GM21786 (cell line): Measurements from ENCODE around the gene AK5.
"Not testable (repeated sequence)": the region's sequence is repeated elsewhere in the genome, so short reads cannot be mapped to it uniquely, and the experiment has no call there.

ENCODE experiments used
- ATAC-seq: cut with Tn5 transposase; IDR thresholded peaks from one replicate; pipeline ENCODE4 v1.9.1; 2021; ENCODE audit not compliant: unreplicated experiment

Gene AK5

GRCh38 chr1:77398152-77398551, 116.3 kb downstream of the AK5 start:
- no peak for ATAC-seq

DNA sequence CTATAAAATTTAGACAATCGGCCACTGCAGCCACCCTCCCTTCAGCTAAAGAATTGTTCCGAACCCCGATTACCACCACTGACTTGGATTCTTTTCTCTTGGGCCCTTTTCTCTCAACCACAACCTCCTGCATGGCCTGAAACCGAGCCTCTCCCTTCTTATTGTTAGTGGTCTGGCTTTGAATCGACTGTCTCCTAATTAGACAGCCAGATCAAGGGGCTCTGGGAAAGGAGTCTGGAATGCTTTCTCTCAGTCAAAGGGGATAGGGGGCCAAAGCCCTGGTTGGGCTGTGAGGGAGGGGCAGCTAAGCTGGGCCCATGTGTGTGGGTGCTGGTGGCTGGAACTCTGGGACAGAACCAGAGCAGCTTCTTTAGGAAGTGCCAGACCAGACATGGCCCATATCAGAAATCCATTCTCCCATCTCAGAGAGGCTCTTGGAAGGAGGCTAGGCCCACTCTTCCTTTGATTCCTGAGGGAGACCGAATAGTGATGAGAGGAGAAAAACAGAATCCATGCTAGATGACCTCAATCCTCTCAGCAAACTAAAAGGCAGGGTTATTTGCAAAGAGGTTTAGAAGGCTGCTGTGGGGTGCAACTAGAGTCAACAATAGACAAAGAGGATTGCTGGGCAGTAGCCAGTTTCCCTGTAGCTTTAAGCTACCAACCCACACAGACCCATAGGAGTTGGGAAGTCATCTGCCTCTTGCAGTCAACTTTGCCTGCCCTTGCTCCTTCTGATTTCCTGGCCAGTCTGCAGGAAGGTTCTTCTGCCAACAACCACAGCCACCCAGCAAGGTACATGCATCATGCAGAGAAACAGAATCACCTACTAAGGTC, 117.6 kb downstream of the AK5 start:
- ATAC-seq, result no peak

- ATAC-seq, result no peak
Measured at GRCh38 chr1:77400781-77401180, 119.0 kb downstream of the AK5 start.

DNA sequence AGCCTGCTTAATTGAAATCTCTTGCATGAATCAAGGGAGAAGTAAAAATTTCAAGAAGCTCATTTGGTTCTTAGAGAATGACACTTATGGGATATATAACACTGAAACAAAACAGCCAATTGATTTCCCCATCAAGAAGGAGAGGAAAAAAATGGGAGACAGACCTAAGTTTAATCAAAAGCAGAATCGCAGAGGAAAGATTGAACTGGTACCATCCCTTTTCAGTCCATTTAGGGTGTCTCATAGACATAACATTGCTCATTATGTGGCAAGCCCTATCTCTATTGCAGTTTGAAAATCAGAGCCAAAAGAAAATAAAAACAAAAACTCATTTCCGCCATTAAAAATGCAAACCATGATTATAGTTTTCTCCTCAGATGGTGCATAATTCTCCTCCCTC, 119.6 kb downstream of the AK5 start:
- no peak for ATAC-seq

DNA sequence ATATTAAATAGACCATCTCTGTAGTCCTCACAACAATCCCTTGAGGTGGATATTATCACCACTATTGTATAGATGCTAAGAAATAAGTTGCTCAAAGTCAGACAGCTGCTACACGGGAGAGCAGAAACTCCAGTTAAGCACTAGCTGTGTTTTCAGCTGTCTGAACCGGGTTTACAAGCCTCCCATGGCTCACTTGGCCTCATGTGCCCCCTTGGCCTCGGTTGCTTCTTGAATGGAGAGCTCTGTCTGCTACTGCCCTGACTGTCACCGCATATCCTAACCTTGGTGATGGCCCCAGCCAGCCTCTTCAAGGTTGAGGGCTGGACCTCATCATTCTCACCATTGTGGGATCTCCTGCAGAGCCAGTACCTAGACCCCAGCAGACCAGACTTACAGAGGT, 123.4 kb downstream of the AK5 start:
- no peak for ATAC-seq

DNA sequence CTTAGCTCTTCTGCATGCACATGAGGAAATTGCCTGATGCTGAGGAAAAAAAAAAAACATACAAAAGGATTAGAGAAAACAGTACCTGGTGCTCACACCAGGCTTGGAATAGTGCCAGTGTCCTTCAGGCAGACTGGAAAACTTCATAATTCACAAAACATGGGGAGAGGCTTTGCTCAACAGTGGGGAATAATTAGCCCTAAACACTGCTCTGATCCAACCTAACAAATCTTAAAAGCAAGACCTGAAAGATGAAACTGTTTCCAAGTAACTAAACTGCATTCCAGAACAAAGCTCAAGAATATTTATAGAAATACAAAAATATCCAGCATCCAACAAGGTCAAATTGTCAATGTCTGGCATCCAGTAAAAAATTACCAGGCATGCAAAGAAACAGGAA, 124.8 kb downstream of the AK5 start:
- ATAC-seq, result no peak

DNA sequence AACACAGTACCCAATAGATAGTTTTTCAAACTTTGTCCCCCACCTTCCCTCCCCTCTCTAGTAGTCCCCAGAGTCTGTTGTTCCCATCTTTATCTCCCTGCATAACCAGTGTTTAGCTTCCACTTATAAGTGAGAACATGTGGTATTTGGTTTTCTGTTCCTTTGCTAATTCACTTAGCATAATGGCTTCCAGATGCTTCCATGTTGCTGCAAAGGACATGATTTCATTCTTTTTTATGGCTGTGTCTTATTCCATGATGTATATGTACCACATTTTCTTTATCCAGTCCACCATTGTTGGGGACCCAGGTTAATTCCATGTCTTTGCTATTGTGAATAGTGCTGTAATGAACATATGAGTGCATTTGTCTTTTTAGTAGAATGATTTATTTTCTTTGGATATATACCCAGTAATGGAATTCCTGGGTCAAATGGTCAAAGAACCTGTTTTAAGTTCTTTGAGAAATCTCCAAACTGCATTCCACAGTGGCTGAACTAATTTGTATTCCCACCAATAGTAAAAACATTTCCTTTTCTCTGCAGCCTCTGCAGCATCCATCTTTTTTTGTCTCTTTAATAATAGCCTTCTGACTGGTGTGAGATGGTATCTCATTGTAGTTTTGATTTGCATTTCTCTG, 126.0 kb downstream of the AK5 start:
- ATAC-seq, result no peak

GRCh38 chr1:77408933-77409332, 127.1 kb downstream of the AK5 start:
- not testable (repeated sequence) for ATAC-seq

DNA sequence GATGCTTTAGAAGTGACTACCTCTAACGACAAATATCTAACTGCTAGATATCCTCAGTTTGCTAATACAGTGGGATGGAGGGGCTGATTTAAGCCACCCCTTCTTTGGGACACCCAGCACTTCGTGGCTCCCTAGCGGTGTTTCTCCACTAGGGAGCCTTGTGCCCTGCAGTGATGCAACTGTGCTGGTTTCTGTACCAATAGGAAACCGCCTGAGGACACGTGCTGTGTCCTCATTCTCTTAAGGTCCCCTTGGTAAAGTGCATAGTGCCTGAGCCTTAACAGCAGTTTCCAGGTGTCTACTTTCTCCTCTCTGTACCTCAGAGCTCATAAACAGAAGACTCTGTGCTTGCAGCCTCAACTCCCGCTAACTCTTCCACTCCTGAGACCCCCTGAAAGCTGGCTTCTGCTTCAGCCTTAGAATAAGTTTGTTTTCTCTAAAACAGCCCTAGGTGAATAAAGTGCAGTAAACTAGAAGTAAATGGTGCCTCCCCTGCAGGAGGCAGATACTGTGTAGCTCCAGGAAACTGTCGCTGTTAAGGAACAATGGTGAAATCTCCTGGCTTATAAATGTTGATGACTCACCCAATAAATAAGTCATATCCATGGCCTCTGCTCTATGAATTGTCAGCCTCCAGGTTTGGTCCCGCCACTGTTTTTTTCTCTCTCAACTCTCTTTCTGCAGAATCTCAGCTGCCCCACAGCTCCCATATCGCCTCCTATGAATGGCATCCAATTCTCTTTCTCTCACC, 130.4 kb downstream of the AK5 start:
- ATAC-seq, result no peak

GRCh38 chr1:77412820-77413530, 131.2 kb downstream of the AK5 start:
- ATAC-seq, result peak; percentile 33

DNA sequence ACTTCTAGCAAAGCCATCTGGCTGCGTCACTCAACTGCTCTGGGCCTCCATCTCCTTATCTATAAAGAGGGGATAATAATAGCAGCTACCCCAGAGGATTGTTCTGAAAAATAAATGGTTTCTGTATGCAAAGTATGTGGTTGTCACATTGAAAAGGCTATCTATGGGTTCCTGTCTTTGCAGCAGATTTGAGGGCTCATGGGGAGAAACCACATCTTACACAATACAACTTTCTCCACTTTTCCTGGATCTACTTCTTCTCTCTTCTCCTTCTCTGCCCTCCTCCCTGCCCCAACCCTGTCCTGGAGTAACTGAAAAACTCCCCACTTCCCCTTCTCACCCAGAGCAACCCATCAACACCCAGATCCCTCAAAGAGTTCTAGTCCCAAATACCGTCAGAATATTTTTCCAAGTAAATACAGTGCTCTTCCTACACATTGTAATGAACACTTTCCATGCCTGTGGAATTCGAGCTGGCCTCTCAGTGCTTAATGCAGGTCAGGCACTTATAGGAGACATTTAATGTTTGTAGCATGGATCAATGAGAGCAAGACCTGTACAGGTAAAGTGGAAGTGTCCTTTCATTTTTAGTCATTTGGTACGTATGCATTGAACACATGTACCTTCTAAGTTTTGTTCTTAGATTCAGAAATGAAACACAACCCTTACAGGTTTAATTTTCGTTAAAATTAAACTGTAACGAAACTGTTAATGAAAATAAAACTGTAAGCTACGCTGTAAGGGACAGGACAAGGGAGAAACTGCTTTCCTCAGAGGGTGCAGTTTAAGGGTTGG, 131.9 kb downstream of the AK5 start:
- ATAC-seq, result peak; percentile 85

DNA sequence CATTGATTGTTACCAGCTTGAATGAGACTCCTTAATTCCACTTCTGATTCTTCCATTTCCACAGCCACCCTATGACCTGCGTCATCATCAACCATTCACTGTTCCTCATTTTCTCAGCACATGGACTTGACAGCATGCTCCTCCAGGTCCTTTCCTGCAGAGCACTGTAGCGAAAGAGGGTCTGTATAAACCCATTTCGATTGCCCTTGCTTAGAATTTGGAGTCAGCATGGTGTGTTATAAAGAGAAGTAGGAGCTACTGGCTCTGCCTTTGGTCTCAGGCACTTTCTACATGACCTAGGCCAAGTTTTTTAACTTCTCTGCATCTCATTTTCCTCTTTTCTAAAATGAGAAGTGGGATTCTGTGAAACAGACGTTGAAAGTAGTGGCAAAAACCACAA, 133.8 kb downstream of the AK5 start:
- ATAC-seq, result no peak

DNA sequence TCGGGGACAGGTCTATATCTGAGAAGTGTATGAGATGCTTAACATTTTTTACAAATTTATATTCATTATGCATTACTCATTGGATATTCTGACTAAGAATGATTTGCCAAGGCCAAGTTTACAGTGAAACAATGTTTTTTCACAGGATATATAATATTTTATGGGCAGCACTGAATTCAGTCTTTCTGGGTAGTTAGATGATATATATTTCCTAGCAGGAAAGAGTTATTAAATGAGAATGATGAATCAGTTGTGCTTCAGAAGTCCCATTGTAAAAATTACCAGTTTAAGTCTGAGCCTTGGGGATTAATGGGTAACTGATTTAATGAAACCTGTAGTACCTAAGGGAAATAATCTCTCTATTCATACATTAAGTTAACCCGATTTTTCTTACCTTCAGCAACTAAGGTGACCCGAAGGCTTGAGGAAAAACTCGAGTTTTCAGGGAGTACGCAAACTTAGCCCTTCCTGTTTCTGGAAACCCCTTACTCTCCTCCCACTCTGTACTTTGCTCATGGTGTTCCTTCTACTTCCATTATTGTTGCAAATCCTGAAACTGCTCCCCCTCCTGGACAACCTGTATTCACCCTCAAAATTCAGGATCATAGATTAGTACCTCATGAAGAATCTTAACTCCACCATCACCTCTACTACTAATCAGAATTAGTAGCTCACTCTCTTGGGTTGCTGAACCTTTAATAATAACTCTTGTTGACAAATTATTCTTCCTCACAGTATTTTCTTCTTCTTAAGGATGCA, 135.1 kb downstream of the AK5 start:
- ATAC-seq, result no peak

DNA sequence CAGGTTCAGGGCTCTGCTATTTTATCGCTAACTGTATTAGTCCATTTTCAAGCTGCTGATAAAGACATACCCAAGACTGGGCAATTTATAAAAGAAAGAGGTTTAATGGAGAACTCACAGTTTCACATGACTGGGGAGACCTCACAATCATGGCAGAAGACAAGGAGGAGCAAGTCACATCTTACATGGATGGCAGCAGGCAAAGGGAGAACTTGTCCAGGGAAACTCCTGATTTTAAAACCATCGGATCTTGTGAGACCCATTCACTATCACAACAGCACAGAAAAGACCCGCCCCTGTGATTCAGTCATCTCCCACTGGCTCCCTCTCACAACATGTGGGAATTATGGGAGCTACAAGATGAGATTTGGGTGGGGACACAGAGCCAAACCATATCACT, 136.2 kb downstream of the AK5 start:
- ATAC-seq, result not testable (repeated sequence)

GRCh38 chr1:77421504-77422233, 139.8 kb downstream of the AK5 start:
- ATAC-seq, result no peak

DNA sequence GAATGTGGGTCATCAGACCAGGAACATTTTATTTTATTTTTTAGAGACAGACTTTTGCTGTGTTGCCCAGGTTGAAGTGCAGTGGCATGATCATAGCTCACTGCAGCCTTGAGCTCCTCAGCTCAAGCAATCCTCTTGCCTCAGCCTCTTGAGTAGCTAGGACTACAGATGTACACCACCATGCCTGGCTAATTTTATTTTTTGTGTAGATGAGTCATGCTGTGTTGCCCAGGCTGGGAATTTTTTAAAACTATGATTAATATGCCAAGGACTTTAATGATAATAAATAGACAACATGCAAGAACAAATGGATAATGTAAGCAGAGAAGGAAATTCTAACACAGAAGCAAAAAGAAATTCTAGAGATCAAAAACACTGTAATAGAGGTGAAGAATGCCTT, 142.4 kb downstream of the AK5 start:
- no peak for ATAC-seq

GRCh38 chr1:77428068-77428467, 146.2 kb downstream of the AK5 start:
- no peak for ATAC-seq

DNA sequence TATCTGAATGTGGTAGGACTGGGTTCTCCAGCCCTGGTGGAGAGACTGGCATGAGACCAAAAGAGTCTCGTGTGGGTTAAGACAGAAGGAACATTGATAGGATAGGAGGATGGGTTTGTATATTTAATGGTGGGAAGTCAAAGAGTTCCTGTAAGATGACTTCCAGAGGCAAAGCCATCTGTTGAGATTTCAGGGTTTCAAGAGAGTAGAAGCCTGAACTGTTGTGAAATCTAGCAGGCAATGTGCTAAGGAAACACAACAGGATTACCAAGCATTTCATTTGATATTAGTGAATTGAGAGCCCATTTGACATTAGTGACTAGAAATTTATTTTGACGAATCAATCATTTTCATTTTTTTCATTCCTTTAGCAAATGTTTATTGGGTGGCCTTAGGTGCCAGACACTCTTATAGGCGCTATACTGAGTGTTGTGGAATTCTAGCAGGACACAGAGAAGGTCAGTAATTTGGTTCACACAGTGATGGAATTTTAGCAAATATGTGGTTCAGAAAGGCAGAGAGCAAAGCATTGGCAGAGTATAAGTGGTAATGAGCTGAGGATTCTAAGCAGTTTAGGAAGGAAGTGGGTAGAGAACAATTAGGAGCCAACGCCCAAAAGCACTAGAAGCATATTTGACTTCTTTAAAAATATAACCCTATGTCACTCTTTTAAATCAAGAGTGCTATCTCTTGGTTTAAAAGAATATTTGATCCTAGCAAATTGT, 149.3 kb downstream of the AK5 start:
- ATAC-seq, result no peak
